NCI-H1694 (cell line): ENCODE measurements around the gene CREB3L1.

Experiments used
- DNase-seq: peaks from one replicate; lab custom pipeline; 2025; lab: John Stamatoyannopoulos, UW

Gene CREB3L1

GRCh38 chr11:46272816-46273427 lies 4.5 kb upstream of the CREB3L1 start:
- no peak for DNase-seq

GRCh38 chr11:46273511-46274205 lies 3.8 kb upstream of the CREB3L1 start:
- no peak for DNase-seq

GRCh38 chr11:46275964-46276641 lies 1.4 kb upstream of the CREB3L1 start:
- DNase-seq = no peak

- no peak for DNase-seq
These were observed 195 bp upstream of the CREB3L1 start for GRCh38 chr11:46277313-46277621.

- no peak for DNase-seq
These were observed 1.1 kb downstream of the CREB3L1 start for GRCh38 chr11:46278387-46279125.

- DNase-seq = no peak
These were observed 2.0 kb downstream of the CREB3L1 start for GRCh38 chr11:46279126-46280099.

GRCh38 chr11:46280706-46281105 lies 3.2 kb downstream of the CREB3L1 start:
- no peak for DNase-seq

GRCh38 chr11:46281371-46281831 lies 3.9 kb downstream of the CREB3L1 start:
- DNase-seq = no peak

GRCh38 chr11:46285173-46285572 lies 7.7 kb downstream of the CREB3L1 start:
- no peak for DNase-seq

GRCh38 chr11:46285594-46286033 lies 8.2 kb downstream of the CREB3L1 start:
- no peak for DNase-seq

GRCh38 chr11:46286789-46287188 lies 9.3 kb downstream of the CREB3L1 start:
- DNase-seq = no peak

GRCh38 chr11:46288451-46288850 lies 11.0 kb downstream of the CREB3L1 start:
- DNase-seq = no peak

GRCh38 chr11:46290011-46290410 lies 12.5 kb downstream of the CREB3L1 start:
- DNase-seq = no peak

- DNase-seq = no peak
These were observed 13.3 kb downstream of the CREB3L1 start for GRCh38 chr11:46290598-46291309.

GRCh38 chr11:46291441-46292150 lies 14.1 kb downstream of the CREB3L1 start:
- DNase-seq = no peak

- DNase-seq = no peak
These were observed 15.6 kb downstream of the CREB3L1 start for GRCh38 chr11:46293066-46293465.

GRCh38 chr11:46293641-46294103 lies 16.2 kb downstream of the CREB3L1 start:
- DNase-seq = no peak

- DNase-seq = no peak
These were observed 17.2 kb downstream of the CREB3L1 start for GRCh38 chr11:46294365-46295309.
